H9 (cell line): Measurements from ENCODE around the gene ADNP2. TPM values are rescaled to one million over a fixed set of nuclear protein-coding genes. Genes with fewer than 3 reads are reported as not detected.
A peak's percentile ranks its signal among the peaks of the same experiment; 100 is the strongest.

Experiments
- DNase-seq: peaks from one replicate; pipeline ENCODE4 v3.0.0-alpha.2; 2017
- H2AFZ ChIP-seq: one replicate; pipeline ENCODE4 v1.6.1; 2013; ENCODE audit warnings: mild to moderate bottlenecking, low read length, control low read depth, moderate library complexity
- H2AK5ac ChIP-seq: 2 replicates; pipeline ENCODE4 v1.6.1; 2013; ENCODE audit warnings: low read length, control low read depth, mixed read lengths; ENCODE audit not compliant: insufficient read length
- H2BK120ac ChIP-seq: one replicate; pipeline ENCODE4 v1.6.1; 2013; ENCODE audit warnings: low read depth, mild to moderate bottlenecking, low read length, control low read depth, inconsistent platforms; ENCODE audit not compliant: poor library complexity, severe bottlenecking
- H2BK12ac ChIP-seq: 2 replicates; pipeline ENCODE4 v1.6.1; 2013; ENCODE audit warnings: low read length, control low read depth, mixed read lengths, low read depth; ENCODE audit not compliant: insufficient read length
- H2BK15ac ChIP-seq: 2 replicates; pipeline ENCODE4 v1.6.1; 2013; ENCODE audit warnings: low read depth, low read length, control low read depth
- H2BK20ac ChIP-seq: one replicate; pipeline ENCODE4 v1.6.1; 2013; ENCODE audit warnings: low read depth, mild to moderate bottlenecking, low read length, control low read depth, inconsistent platforms; ENCODE audit not compliant: poor library complexity, severe bottlenecking
- H2BK5ac ChIP-seq: 2 replicates; pipeline ENCODE4 v1.6.1; 2013; ENCODE audit warnings: low read length, control low read depth, mixed read lengths; ENCODE audit not compliant: insufficient read length
- H3K14ac ChIP-seq: 2 replicates; pipeline ENCODE4 v1.6.1; 2013; ENCODE audit warnings: low read length, control low read depth; ENCODE audit not compliant: insufficient read depth
- H3K18ac ChIP-seq: 2 replicates; pipeline ENCODE4 v1.6.1; 2013; ENCODE audit warnings: low read depth, mild to moderate bottlenecking, mixed read lengths, low read length, control low read depth; ENCODE audit not compliant: insufficient read length
- H3K23ac ChIP-seq: 2 replicates; pipeline ENCODE4 v1.6.1; 2013; ENCODE audit warnings: low read length, control low read depth, mixed read lengths, low read depth; ENCODE audit not compliant: insufficient read length
- H3K23me2 ChIP-seq: 2 replicates; pipeline ENCODE4 v1.6.1; 2013; ENCODE audit warnings: low read depth, mild to moderate bottlenecking, mixed read lengths, low read length, control low read depth; ENCODE audit not compliant: insufficient read length, poor library complexity, severe bottlenecking
- H3K27ac ChIP-seq: 2 replicates; pipeline ENCODE4 v1.5.1; 2013; ENCODE audit warnings: low read length, control low read depth, mixed read lengths, low read depth; ENCODE audit not compliant: insufficient read length
- H3K27me3 ChIP-seq: 2 replicates; pipeline ENCODE4 v1.6.1; 2013; ENCODE audit warnings: low read length, control low read depth, inconsistent platforms; ENCODE audit not compliant: insufficient read depth
- H3K4ac ChIP-seq: 2 replicates; pipeline ENCODE4 v1.6.1; 2013; ENCODE audit warnings: low read depth, mild to moderate bottlenecking, control low read depth, inconsistent platforms, low read length, moderate library complexity
- H3K4me1 ChIP-seq: 2 replicates; pipeline ENCODE4 v1.6.1; 2013; ENCODE audit warnings: low read length, control low read depth, inconsistent platforms; ENCODE audit not compliant: insufficient read depth
- H3K4me2 ChIP-seq: 2 replicates; pipeline ENCODE4 v1.6.1; 2013; ENCODE audit warnings: low read length, control low read depth, mixed read lengths; ENCODE audit not compliant: insufficient read length, insufficient read depth
- H3K56ac ChIP-seq: 2 replicates; pipeline ENCODE4 v1.6.1; 2013; ENCODE audit warnings: low read depth, mild to moderate bottlenecking, mixed read lengths, low read length, control low read depth; ENCODE audit not compliant: insufficient read length
- H3K79me1 ChIP-seq: 2 replicates; pipeline ENCODE4 v1.6.1; 2013; ENCODE audit warnings: low read depth, mild to moderate bottlenecking, moderate library complexity, low read length, control low read depth, inconsistent platforms; ENCODE audit not compliant: insufficient read depth, poor library complexity, severe bottlenecking
- H3K79me2 ChIP-seq: 2 replicates; pipeline ENCODE4 v1.6.1; 2013; ENCODE audit warnings: low read length, control low read depth, inconsistent platforms; ENCODE audit not compliant: insufficient read depth
- H3K9ac ChIP-seq: 2 replicates; pipeline ENCODE4 v1.6.1; 2013; ENCODE audit warnings: low read length, control low read depth, mixed read lengths; ENCODE audit not compliant: insufficient read length; ENCODE audit errors: extremely low read depth
- H3K9me3 ChIP-seq: one replicate; pipeline ENCODE4 v1.6.1; 2013; ENCODE audit warnings: low read depth, low read length, inconsistent platforms; ENCODE audit not compliant: control insufficient read depth
- H3T11ph ChIP-seq: one replicate; pipeline ENCODE4 v1.6.1; 2013; ENCODE audit warnings: mild to moderate bottlenecking, low read length, control low read depth, inconsistent platforms
- H4K20me1 ChIP-seq: one replicate; pipeline ENCODE4 v1.6.1; 2013; ENCODE audit not compliant: control insufficient read depth, insufficient read length, insufficient read depth
- H4K5ac ChIP-seq: 2 replicates; pipeline ENCODE4 v1.6.1; 2013; ENCODE audit warnings: low read depth, mild to moderate bottlenecking, mixed read lengths, low read length, control low read depth; ENCODE audit not compliant: insufficient read length
- H4K8ac ChIP-seq: replicated peaks from 2 replicates; pipeline ENCODE4 v1.6.1; 2013; ENCODE audit warnings: low read length, control low read depth, mixed read lengths, low read depth; ENCODE audit not compliant: insufficient read length
- H4K91ac ChIP-seq: 2 replicates; pipeline ENCODE4 v1.6.1; 2013; ENCODE audit warnings: low read depth, mild to moderate bottlenecking, moderate library complexity, mixed read lengths, low read length, control low read depth; ENCODE audit not compliant: insufficient read length
- H3K27ac Mint-ChIP-seq, 3 experiments: 2 replicates in 2 of 3; 3 replicates in 1 of 3; pipeline ENCODE4 v1.8.0; 2020 to 2021; ENCODE audit warnings: mixed read lengths in 3 of 3, mild to moderate bottlenecking in 1 of 3, moderate library complexity in 1 of 3
- H3K27me3 Mint-ChIP-seq: 2 replicates; pipeline ENCODE4 v1.8.0; 2021; ENCODE audit warnings: low read depth, mild to moderate bottlenecking, moderate library complexity, mixed read lengths
- H3K36me3 Mint-ChIP-seq, 3 experiments: 2 replicates in 2 of 3; 3 replicates in 1 of 3; pipeline ENCODE4 v1.8.0; 2020 to 2021; ENCODE audit warnings: low read depth in 3 of 3, mixed read lengths in 3 of 3; ENCODE audit not compliant: insufficient read depth in 1 of 3
- H3K4me1 Mint-ChIP-seq, 2 experiments: 2 replicates each; pipeline ENCODE4 v1.8.0; 2020; ENCODE audit warnings: mixed read lengths in 2 of 2
- H3K4me3 Mint-ChIP-seq, 2 experiments: 2 replicates in 1 of 2; 3 replicates in 1 of 2; pipeline ENCODE4 v1.8.0; 2020 to 2021; ENCODE audit warnings: mild to moderate bottlenecking in 2 of 2, mixed read lengths in 2 of 2, moderate library complexity in 1 of 2
- H3K9me3 Mint-ChIP-seq, 2 experiments: 2 replicates in 1 of 2; 3 replicates in 1 of 2; pipeline ENCODE4 v1.8.0; 2020; ENCODE audit warnings: mild to moderate bottlenecking in 2 of 2, mixed read lengths in 2 of 2, moderate library complexity in 1 of 2
- WGBS: extraction: QIAGEN DNeasy Blood & Tissue Kit; methylation state at CpG from one replicate; pipeline ENCODE4 v1.1.7; 2013; ENCODE audit warnings: missing lambda C conversion rate, low lambda C conversion rate, mixed read lengths; ENCODE audit not compliant: insufficient read length; ENCODE audit errors: extremely low coverage; 5-methylcytosine and 5-hydroxymethylcytosine counted together
- total RNA-seq: library from RNA; stranded (reverse); gene quantifications from 2 replicates; pipeline ENCODE4 v1.2.1, GENCODE V29; 2021
- TF ChIP-seq, protein P1 (sequence below): fragments of 200-600 bp; sonication (generic); conservative IDR thresholded peaks from 3 replicates; pipeline ENCODE4 v1.8.0; 2021; ENCODE audit warnings: antibody characterized with exemption, mild to moderate bottlenecking

Gene ADNP2
- total RNA-seq, 1 experiment from 2014 or later = 53.5 TPM

DNA sequence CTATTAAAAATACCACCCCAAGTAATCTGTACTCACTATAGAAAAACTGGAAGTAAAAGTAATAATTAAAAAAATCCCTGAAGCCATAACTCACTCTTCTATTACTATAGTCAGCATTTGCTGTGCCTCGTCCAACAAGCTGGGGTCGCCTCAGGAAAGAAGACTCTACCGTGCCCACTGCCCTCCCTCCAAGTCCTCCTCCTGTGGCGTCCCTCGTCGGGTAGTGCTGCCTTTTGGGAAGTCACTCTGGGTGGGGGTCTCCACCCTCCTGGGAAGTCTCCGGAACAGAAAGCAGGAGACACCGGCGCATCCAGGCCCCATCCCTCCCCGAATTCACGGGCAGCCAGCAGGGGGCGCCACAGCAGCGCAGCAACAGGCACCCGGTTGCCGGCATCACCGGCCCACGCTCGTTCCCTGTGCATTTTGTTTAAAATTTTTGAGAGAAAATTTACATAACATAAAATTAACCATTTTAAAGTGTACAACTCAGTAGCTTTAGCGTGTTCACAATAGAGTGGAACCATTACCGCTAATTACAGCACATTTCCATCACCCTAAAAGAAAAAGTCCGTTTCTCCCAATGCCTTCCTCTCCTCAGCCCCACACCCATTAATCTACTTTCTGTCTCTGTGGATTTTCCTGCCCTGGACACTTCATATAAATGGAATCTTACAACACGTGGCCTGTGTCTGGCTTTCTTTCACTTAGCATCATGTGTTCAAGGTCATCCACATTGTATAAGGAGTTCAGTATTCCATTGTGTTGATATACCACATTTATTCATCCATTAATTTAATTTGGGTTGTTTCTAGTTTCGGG is 62.2 kb downstream of the ADNP2 start:
- no peak overlapping the region for H2BK120ac ChIP-seq
- no peaks in the 10 kb centered on the region for H3K4me1 ChIP-seq
- H3K18ac ChIP-seq = no peak overlapping the region
- H4K20me1 ChIP-seq = no peaks in the 10 kb centered on the region
- DNase-seq = peak; percentile 69
- no CpG with 5 or more reads among the region's 23 CpGs for WGBS
- H3K4me2 ChIP-seq = no peak overlapping the region
- H4K91ac ChIP-seq = no peak overlapping the region
- no peak overlapping the region for H3K14ac ChIP-seq
- H3K36me3 Mint-ChIP-seq = peaks cover 0 to 1% (median 0%) of the 10 kb centered on the region in 3 experiments; a peak in 1 of 7 replicates
- H3K27me3 Mint-ChIP-seq = peaks cover 3% of the 10 kb centered on the region
- no peak overlapping the region for H3T11ph ChIP-seq
- H4K5ac ChIP-seq = no peak overlapping the region
- no peaks in the 10 kb centered on the region for H3K23me2 ChIP-seq
- no peak overlapping the region for H3K4ac ChIP-seq
- no peak overlapping the region for H3K56ac ChIP-seq
- no peaks in the 10 kb centered on the region for H3K27me3 ChIP-seq
- no peaks in the 10 kb centered on the region for H3K79me1 ChIP-seq
- no peaks in the 10 kb centered on the region for H3K79me2 ChIP-seq
- H3K4me1 Mint-ChIP-seq = peaks cover 3 to 8% of the 10 kb centered on the region in 2 experiments; a peak in 3 of 4 replicates
- H2BK15ac ChIP-seq = no peak overlapping the region
- H2AFZ ChIP-seq = no peak overlapping the region
- no peak overlapping the region for H4K8ac ChIP-seq
- H3K9me3 ChIP-seq = no peaks in the 10 kb centered on the region
- H3K27ac Mint-ChIP-seq = no peak overlapping the region; a peak in 1 of 7 replicates
- H3K4me3 Mint-ChIP-seq = no peak overlapping the region
- no peak overlapping the region for H2BK5ac ChIP-seq
- H2AK5ac ChIP-seq = no peak overlapping the region
- H3K23ac ChIP-seq = no peak overlapping the region
- H3K9ac ChIP-seq = no peak overlapping the region
- TF ChIP-seq, protein P1, sequence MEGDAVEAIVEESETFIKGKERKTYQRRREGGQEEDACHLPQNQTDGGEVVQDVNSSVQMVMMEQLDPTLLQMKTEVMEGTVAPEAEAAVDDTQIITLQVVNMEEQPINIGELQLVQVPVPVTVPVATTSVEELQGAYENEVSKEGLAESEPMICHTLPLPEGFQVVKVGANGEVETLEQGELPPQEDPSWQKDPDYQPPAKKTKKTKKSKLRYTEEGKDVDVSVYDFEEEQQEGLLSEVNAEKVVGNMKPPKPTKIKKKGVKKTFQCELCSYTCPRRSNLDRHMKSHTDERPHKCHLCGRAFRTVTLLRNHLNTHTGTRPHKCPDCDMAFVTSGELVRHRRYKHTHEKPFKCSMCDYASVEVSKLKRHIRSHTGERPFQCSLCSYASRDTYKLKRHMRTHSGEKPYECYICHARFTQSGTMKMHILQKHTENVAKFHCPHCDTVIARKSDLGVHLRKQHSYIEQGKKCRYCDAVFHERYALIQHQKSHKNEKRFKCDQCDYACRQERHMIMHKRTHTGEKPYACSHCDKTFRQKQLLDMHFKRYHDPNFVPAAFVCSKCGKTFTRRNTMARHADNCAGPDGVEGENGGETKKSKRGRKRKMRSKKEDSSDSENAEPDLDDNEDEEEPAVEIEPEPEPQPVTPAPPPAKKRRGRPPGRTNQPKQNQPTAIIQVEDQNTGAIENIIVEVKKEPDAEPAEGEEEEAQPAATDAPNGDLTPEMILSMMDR = peak; percentile 98
- H2BK12ac ChIP-seq = no peak overlapping the region
- no peak overlapping the region for H3K27ac ChIP-seq
- H3K9me3 Mint-ChIP-seq = no peaks in the 10 kb centered on the region; a peak in 1 of 5 replicates
- no peak overlapping the region for H2BK20ac ChIP-seq
